Osteoblast (primary cell): ENCODE results near the gene GRIN3B. TPM values are rescaled to one million over a fixed set of nuclear protein-coding genes. Genes with fewer than 3 reads are reported as not detected.

Source experiments
- DNase-seq: peaks from one replicate; pipeline ENCODE4 v3.0.0; 2011; ENCODE audit warnings: low spot score, mixed read lengths; ENCODE audit not compliant: insufficient read length; ENCODE audit errors: missing footprints
- H2AFZ ChIP-seq: 2 replicates; pipeline ENCODE4 v1.6.0; 2011; ENCODE audit warnings: mild to moderate bottlenecking, low read length
- H3K27ac ChIP-seq: 2 replicates; pipeline ENCODE4 v1.5.1; 2011; ENCODE audit warnings: mild to moderate bottlenecking, low read depth, low read length, moderate library complexity
- H3K27me3 ChIP-seq: 2 replicates; pipeline ENCODE4 v1.6.0; 2012; ENCODE audit warnings: mild to moderate bottlenecking, control low read depth, inconsistent platforms, low read length, moderate library complexity; ENCODE audit not compliant: insufficient read depth
- H3K36me3 ChIP-seq: 2 replicates; pipeline ENCODE4 v1.5.1; 2011; ENCODE audit warnings: mild to moderate bottlenecking, low read length, control low read depth, moderate library complexity; ENCODE audit not compliant: insufficient read depth
- H3K4me1 ChIP-seq: 2 replicates; pipeline ENCODE4 v1.5.1; 2011; ENCODE audit warnings: mild to moderate bottlenecking, low read length, control low read depth, moderate library complexity; ENCODE audit not compliant: insufficient read depth
- H3K4me2 ChIP-seq: 2 replicates; pipeline ENCODE4 v1.6.0; 2011; ENCODE audit warnings: mild to moderate bottlenecking, low read length; ENCODE audit not compliant: insufficient read depth
- H3K4me3 ChIP-seq: fragments of 200-600 bp; sonication (generic); 3 replicates; pipeline ENCODE4 v1.5.1; 2012; ENCODE audit warnings: mild to moderate bottlenecking, low read length, inconsistent platforms; ENCODE audit not compliant: insufficient read depth
- H3K79me2 ChIP-seq: 2 replicates; pipeline ENCODE4 v1.6.0; 2012; ENCODE audit warnings: mild to moderate bottlenecking, low read length, control low read depth, inconsistent platforms; ENCODE audit not compliant: insufficient read depth
- H3K9me3 ChIP-seq: 2 replicates; pipeline ENCODE4 v1.5.1; 2011; ENCODE audit warnings: low read depth, low read length, control low read depth
- H4K20me1 ChIP-seq: 2 replicates; pipeline ENCODE4 v1.6.0; 2012; ENCODE audit warnings: mild to moderate bottlenecking, low read length, control low read depth; ENCODE audit not compliant: insufficient read depth
- total RNA-seq: library from RNA; depleted of rRNA; stranded (reverse); fragments of >200 nt; gene quantifications from 2 replicates; pipeline ENCODE4 v1.2.3, GENCODE V29; 2012
- TF ChIP-seq, protein P1 (sequence below): IDR thresholded peaks from 2 replicates; pipeline ENCODE4 v1.5.1; 2011; ENCODE audit warnings: mild to moderate bottlenecking, low read depth, low read length, moderate library complexity; ENCODE audit errors: extremely low read depth

The GRIN3B gene
- total RNA-seq, 1 donor: not detected

DNA sequence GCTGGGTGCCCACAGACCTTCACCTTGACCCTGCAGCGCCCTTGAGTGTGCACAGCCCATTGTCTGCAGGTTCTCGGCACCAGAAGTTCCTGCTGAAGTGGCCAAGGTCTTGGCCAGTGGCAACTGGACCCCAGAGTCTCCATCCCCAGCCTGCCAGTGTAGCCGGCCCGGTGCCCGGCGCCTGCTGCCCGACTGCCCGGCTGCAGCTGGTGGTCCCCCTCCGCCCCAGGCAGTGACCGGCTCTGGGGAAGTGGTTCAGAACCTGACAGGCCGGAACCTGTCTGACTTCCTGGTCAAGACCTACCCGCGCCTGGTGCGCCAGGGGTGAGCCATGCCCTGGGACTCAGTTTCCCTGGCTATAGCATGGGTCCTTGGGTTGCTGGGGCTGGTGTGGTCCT lies 54.8 kb downstream of the GRIN3B start:
- H3K27me3 ChIP-seq: no peaks in the 10 kb centered on the region
- no peak overlapping the region for H3K27ac ChIP-seq
- DNase-seq: no peak
- H3K4me3 ChIP-seq: no peak overlapping the region
- no peaks in the 10 kb centered on the region for H4K20me1 ChIP-seq
- H3K4me2 ChIP-seq: no peak overlapping the region
- H3K36me3 ChIP-seq: no peaks in the 10 kb centered on the region
- H3K9me3 ChIP-seq: peaks cover 26% of the 10 kb centered on the region
- H2AFZ ChIP-seq: no peak overlapping the region
- TF ChIP-seq, protein P1, sequence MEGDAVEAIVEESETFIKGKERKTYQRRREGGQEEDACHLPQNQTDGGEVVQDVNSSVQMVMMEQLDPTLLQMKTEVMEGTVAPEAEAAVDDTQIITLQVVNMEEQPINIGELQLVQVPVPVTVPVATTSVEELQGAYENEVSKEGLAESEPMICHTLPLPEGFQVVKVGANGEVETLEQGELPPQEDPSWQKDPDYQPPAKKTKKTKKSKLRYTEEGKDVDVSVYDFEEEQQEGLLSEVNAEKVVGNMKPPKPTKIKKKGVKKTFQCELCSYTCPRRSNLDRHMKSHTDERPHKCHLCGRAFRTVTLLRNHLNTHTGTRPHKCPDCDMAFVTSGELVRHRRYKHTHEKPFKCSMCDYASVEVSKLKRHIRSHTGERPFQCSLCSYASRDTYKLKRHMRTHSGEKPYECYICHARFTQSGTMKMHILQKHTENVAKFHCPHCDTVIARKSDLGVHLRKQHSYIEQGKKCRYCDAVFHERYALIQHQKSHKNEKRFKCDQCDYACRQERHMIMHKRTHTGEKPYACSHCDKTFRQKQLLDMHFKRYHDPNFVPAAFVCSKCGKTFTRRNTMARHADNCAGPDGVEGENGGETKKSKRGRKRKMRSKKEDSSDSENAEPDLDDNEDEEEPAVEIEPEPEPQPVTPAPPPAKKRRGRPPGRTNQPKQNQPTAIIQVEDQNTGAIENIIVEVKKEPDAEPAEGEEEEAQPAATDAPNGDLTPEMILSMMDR: no peak
- no peaks in the 10 kb centered on the region for H3K79me2 ChIP-seq
- no peaks in the 10 kb centered on the region for H3K4me1 ChIP-seq

DNA sequence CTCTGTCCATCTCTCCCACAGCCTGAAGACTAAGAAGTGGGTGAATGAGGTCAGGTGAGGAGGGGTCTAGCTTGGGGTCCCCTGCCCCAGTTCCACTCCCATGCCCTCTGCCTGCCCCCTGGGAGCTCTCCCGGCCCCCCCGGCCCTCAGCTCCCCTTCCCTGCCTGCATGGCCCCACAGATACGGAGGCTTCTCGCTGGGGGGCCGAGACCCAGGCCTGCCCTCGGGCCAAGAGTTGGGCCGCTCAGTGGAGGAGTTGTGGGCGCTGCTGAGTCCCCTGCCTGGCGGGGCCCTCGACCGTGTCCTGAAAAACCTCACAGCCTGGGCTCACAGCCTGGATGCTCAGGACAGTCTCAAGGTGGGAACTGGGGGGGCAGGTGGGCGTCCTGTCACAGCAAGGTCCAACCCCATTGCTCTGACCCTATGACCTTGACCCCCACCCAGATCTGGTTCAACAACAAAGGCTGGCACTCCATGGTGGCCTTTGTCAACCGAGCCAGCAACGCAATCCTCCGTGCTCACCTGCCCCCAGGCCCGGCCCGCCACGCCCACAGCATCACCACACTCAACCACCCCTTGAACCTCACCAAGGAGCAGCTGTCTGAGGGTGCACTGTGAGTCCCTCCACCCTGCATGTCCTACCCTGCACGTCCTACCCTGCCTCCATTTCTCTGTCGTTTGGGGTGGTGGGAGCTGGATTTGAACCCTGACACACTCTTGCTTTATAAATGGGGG lies 55.8 kb downstream of the GRIN3B start:
- H3K4me1 ChIP-seq: no peaks in the 10 kb centered on the region
- no peak overlapping the region for H3K4me3 ChIP-seq
- H4K20me1 ChIP-seq: no peaks in the 10 kb centered on the region
- no peak for DNase-seq
- H2AFZ ChIP-seq: no peak overlapping the region
- H3K36me3 ChIP-seq: no peaks in the 10 kb centered on the region
- H3K4me2 ChIP-seq: no peak overlapping the region
- TF ChIP-seq, protein P1: no peak
- no peaks in the 10 kb centered on the region for H3K27me3 ChIP-seq
- no peak overlapping the region for H3K27ac ChIP-seq
- H3K9me3 ChIP-seq: peaks cover 26% of the 10 kb centered on the region
- no peaks in the 10 kb centered on the region for H3K79me2 ChIP-seq

- H3K27me3 ChIP-seq: no peaks in the 10 kb centered on the region
- H2AFZ ChIP-seq: no peak overlapping the region
- H3K4me3 ChIP-seq: no peak overlapping the region
- no peak overlapping the region for H3K4me2 ChIP-seq
- no peaks in the 10 kb centered on the region for H4K20me1 ChIP-seq
- no peaks in the 10 kb centered on the region for H3K79me2 ChIP-seq
- no peak for DNase-seq
- peaks cover 26% of the 10 kb centered on the region for H3K9me3 ChIP-seq
- TF ChIP-seq, protein P1: no peak
- no peak overlapping the region for H3K27ac ChIP-seq
- H3K36me3 ChIP-seq: no peaks in the 10 kb centered on the region
- H3K4me1 ChIP-seq: no peaks in the 10 kb centered on the region
These were observed 57.1 kb downstream of the GRIN3B start for GRCh38 chr19:1057176-1057855.

- H3K79me2 ChIP-seq: no peaks in the 10 kb centered on the region
- no peak overlapping the region for H3K4me3 ChIP-seq
- DNase-seq: no peak
- no peaks in the 10 kb centered on the region for H3K4me1 ChIP-seq
- H3K4me2 ChIP-seq: no peak overlapping the region
- no peak overlapping the region for H2AFZ ChIP-seq
- no peaks in the 10 kb centered on the region for H3K36me3 ChIP-seq
- no peak overlapping the region for H3K27ac ChIP-seq
- TF ChIP-seq, protein P1: no peak
- no peaks in the 10 kb centered on the region for H4K20me1 ChIP-seq
- peaks cover 26% of the 10 kb centered on the region for H3K9me3 ChIP-seq
- no peaks in the 10 kb centered on the region for H3K27me3 ChIP-seq
These were observed 57.9 kb downstream of the GRIN3B start for GRCh38 chr19:1058112-1058511.
